Activated CD4-positive, alpha-beta T cell treated with anti-CD3 and anti-CD28 coated beads, Interleukin-2, amount 10 ng/mL, durations not matched to agents 24 days and 14 days (primary cell): Measurements from ENCODE around the gene FAM9A. TPM values are rescaled to one million over a fixed set of nuclear protein-coding genes. Genes with fewer than 3 reads are reported as not detected.
A peak's percentile ranks its signal among the peaks of the same experiment; 100 is the strongest.
"Not testable (repeated sequence)": the region's sequence is repeated elsewhere in the genome, so short reads cannot be mapped to it uniquely, and the experiment has no call there.

Experiments
- DNase-seq: peaks from one replicate; pipeline ENCODE4 v3.0.0; 2022
- H3K27ac Mint-ChIP-seq: one replicate; pipeline ENCODE4 v1.8.0; 2022; ENCODE audit warnings: mild to moderate bottlenecking, mixed read lengths
- H3K27me3 Mint-ChIP-seq: one replicate; pipeline ENCODE4 v1.8.0; 2022; ENCODE audit warnings: mixed read lengths
- H3K36me3 Mint-ChIP-seq: one replicate; pipeline ENCODE4 v1.8.0; 2022; ENCODE audit warnings: low read depth, mild to moderate bottlenecking, mixed read lengths
- H3K4me1 Mint-ChIP-seq: one replicate; pipeline ENCODE4 v1.8.0; 2021; ENCODE audit warnings: mixed read lengths
- H3K4me3 Mint-ChIP-seq: one replicate; pipeline ENCODE4 v1.8.0; 2022; ENCODE audit warnings: mild to moderate bottlenecking, moderate library complexity, mixed read lengths
- H3K9me3 Mint-ChIP-seq: one replicate; pipeline ENCODE4 v1.8.0; 2021; ENCODE audit warnings: mixed read lengths
- intact Hi-C: fragments of 100-400 bp; cut with micrococcal nuclease; formaldehyde crosslinking; loops from one replicate; pipeline ENCODE4 v1.15.1; 2023
- total RNA-seq: library from RNA; stranded (reverse); gene quantifications from 2 replicates; pipeline ENCODE4 v1.2.3, GENCODE V29; 2022

FAM9A gene
- total RNA-seq, 1 donor from 2014 or later = not detected

DNA sequence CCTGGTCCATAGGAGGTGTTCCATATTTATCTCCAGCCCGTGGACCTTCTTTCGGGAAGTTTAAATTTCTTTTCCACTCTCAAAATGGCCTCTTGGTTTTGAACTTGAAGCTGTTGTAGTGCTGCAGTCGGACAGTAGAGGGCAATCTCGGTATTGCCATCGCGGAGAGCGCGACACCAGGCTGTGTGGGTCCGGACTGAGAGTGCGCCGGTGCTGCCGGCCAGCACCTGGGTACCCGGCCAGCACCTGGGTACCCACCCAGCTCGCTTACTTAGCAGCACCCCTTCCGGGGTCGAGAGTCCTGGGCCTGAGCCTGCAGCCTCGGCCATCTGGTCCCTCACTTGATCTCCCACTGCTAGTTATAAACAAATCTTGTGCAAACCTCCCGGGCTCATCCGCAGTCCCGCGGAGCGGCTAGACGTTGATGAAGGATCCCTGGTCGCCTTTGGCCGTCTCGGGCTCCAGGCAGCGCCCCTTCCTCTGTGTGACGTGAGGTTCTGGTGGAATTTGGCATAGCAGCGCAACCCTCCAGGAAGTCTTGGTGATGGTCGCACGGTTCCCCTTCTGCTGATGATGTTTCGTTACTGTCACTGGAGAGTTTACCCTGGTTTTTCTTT lies 18.0 kb downstream of the FAM9A start:
- H3K4me3 Mint-ChIP-seq = peak overlapping the region; percentile 32
- DNase-seq = peak; percentile 74
- intact Hi-C loops = loop anchor here (1.0 kb wide), 1 partner anchor 32 kb away; no protein-coding TSS in a partner anchor
- no peaks in the 10 kb centered on the region for H3K9me3 Mint-ChIP-seq
- peaks cover 2% of the 10 kb centered on the region for H3K4me1 Mint-ChIP-seq
- H3K27ac Mint-ChIP-seq = no peak overlapping the region
- H3K27me3 Mint-ChIP-seq = no peaks in the 10 kb centered on the region
- no peaks in the 10 kb centered on the region for H3K36me3 Mint-ChIP-seq

DNA sequence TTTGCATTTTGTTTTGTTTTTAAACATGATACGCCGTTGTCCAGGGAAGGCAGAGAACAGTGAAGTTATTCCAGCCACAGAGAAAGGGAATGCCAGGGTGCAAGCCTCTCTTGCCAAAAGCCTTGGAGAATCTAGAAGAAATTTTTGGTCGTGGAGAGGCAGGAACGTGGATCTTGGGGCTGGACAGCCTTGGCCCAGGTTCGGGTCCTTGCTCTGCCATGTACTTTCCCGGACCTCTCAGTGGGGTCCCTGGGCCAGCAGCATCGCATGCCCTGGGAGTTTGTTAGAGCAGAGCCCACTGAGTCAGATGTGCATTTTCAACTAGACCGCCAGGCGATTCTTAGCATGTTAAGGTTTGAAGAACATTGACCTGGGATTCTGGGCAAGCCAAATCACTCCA lies 18.6 kb downstream of the FAM9A start:
- intact Hi-C loops = no loop called here

DNA sequence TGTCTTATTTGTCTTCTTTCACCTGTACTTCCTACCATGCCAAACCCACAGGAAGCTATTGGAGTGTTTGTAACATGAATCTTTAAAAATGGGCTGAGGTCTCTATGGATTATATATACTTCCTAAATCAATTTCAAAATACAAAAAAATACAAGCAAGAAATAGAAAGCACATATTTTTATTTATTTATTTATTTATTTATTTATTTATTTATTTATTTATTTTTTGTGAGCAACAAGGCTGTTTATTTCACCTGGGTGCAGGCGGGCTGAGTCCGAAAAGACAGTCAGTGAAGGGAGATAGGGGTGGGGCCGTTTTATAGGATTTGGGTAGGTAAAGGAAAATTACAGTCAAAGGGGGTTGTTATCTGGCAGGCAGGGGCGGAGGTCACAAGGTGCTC lies 19.3 kb downstream of the FAM9A start:
- intact Hi-C loops, H3K9me3 Mint-ChIP-seq, DNase-seq, H3K4me3 Mint-ChIP-seq, H3K27ac Mint-ChIP-seq, H3K27me3 Mint-ChIP-seq, H3K4me1 Mint-ChIP-seq, H3K36me3 Mint-ChIP-seq: not testable (repeated sequence)

More for the DNA sequence above, 18.6 kb downstream of the FAM9A start:
- DNase-seq = no peak
- no peaks in the 10 kb centered on the region for H3K9me3 Mint-ChIP-seq
- H3K27me3 Mint-ChIP-seq = no peaks in the 10 kb centered on the region
- H3K4me3 Mint-ChIP-seq = no peak overlapping the region
- H3K36me3 Mint-ChIP-seq = no peaks in the 10 kb centered on the region
- H3K27ac Mint-ChIP-seq = no peak overlapping the region
- H3K4me1 Mint-ChIP-seq = peaks cover 2% of the 10 kb centered on the region

DNA sequence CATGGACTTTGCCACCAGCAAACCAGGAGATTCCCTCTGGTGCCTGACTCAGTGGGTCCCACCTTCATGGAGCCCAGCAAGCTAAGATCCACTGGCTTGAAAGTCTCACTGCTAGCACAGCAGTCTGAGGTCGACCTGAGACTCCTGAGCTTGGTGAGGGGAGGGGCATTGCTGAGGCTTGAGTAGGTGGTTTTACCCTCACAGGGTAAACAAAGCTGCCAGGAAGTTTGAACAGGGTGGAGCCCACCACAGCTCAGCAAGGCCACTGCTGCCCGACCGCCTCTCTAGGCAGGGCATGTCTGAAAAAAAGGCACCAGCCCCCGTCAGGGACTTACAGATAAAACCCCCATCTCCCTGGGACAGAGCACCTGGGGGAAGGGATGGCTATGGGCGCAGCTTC lies 28.1 kb downstream of the FAM9A start:
- intact Hi-C loops = no loop called here
- H3K4me3 Mint-ChIP-seq = no peak overlapping the region
- no peak overlapping the region for H3K27ac Mint-ChIP-seq
- H3K27me3 Mint-ChIP-seq = peaks cover 10% of the 10 kb centered on the region
- no peaks in the 10 kb centered on the region for H3K36me3 Mint-ChIP-seq
- no peaks in the 10 kb centered on the region for H3K9me3 Mint-ChIP-seq
- no peaks in the 10 kb centered on the region for H3K4me1 Mint-ChIP-seq
- no peak for DNase-seq

DNA sequence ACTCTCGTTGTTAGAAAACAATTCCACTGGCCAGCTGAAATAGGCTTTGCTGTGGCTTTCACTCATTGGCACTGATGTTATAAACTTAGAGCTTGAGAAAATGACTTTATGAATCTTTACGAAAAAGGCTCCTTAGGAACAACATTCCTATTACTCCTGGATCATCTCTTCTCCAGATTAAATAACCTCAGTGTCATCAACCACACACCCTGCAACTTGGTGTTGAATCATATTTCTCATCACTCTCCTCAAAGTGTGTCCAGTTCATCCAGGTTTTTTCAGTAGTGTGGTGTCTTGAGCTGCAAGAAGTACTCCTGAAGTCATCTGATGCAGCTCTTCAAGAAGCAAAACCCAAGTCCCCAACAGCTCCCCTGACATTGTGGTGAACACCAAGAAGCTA lies 41.2 kb downstream of the FAM9A start:
- H3K27me3 Mint-ChIP-seq = peaks cover 5% of the 10 kb centered on the region

DNA sequence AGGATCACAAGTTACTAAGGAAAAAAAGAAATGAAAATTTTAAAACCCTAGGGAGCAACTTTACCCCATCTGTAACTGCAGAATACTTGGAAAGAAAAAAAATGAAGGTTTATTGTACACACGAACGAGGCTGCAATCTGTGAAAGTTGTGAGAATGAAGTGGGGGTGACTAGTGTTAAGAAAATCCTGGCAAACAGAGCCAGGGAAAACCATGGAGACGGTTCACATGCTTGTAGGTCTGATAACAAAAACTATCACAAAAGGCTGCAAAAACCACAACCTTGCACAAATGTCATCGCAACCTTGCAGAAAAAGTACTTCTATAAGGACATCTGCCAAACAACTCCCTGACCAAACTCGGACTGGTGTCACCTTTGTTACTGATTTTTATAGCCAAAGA lies 42.5 kb downstream of the FAM9A start:
- H3K27me3 Mint-ChIP-seq, DNase-seq, intact Hi-C loops, H3K9me3 Mint-ChIP-seq, H3K27ac Mint-ChIP-seq, H3K4me3 Mint-ChIP-seq, H3K36me3 Mint-ChIP-seq, H3K4me1 Mint-ChIP-seq: not testable (repeated sequence)

More for the DNA sequence above, 41.2 kb downstream of the FAM9A start:
- H3K4me3 Mint-ChIP-seq = no peak overlapping the region
- H3K9me3 Mint-ChIP-seq = no peaks in the 10 kb centered on the region
- intact Hi-C loops = no loop called here
- H3K36me3 Mint-ChIP-seq = no peaks in the 10 kb centered on the region
- H3K27ac Mint-ChIP-seq = no peak overlapping the region
- no peak for DNase-seq
- H3K4me1 Mint-ChIP-seq = no peaks in the 10 kb centered on the region

DNA sequence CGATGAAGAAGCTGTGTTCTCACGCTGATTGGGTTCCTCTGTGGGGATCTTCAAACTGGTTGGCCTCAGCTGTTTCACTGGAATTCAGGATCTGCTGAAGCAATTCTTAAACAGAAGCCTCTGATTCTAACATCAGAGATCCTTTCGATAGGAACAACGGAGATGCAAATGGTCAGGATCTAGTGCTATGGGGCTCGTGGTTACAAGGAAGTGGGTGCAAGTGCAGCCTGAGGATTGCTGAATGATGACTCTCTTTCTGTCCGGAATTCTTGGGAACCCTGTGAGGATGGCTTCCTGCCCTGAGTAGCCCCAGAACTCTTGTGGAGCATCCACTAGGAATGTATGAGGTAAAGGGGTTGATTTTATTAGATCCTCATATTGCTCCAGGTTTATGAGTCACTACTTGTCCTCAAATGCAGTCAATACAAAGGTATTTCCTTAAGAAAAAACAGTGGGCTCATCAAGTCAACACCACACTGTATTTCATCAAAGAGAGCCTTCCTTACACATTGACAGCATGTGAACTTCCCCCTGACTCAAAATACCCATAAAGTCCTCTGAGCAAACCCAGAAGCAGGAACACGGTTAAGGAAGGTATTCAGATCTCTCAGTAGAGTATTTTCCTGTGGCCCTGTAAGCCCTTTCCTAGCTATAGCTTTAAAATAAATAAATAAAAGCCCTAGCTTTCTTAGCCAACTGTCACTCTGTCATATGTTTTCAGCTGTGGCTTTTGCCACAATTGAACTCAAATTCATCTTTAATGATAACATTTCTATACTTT lies 43.4 kb downstream of the FAM9A start:
- H3K27me3 Mint-ChIP-seq, H3K9me3 Mint-ChIP-seq, intact Hi-C loops, H3K4me3 Mint-ChIP-seq, H3K36me3 Mint-ChIP-seq, H3K27ac Mint-ChIP-seq, H3K4me1 Mint-ChIP-seq, DNase-seq: not testable (repeated sequence)

DNA sequence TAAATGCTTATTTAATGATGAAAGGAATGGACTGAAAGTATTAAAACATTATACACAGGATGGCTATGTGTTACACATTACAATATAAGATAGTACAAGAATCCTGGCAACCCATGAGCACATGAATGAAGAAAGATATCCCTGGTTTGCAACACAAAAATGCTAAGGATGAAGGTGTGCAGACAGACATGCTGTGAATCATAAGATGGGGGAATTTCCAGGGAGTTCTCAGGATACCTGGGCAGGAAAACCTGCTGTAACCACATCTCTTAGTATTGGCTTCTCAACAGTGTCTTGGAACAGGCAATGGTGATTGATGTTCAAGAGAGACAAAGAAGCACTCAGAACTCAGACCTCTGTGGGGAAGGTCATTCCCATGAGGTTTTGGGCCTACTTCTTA lies 45.4 kb downstream of the FAM9A start:
- intact Hi-C loops = no loop called here
- H3K4me1 Mint-ChIP-seq = no peaks in the 10 kb centered on the region
- no peaks in the 10 kb centered on the region for H3K9me3 Mint-ChIP-seq
- H3K27ac Mint-ChIP-seq = no peak overlapping the region
- no peaks in the 10 kb centered on the region for H3K36me3 Mint-ChIP-seq
- no peak for DNase-seq
- H3K27me3 Mint-ChIP-seq = no peaks in the 10 kb centered on the region
- H3K4me3 Mint-ChIP-seq = no peak overlapping the region

DNA sequence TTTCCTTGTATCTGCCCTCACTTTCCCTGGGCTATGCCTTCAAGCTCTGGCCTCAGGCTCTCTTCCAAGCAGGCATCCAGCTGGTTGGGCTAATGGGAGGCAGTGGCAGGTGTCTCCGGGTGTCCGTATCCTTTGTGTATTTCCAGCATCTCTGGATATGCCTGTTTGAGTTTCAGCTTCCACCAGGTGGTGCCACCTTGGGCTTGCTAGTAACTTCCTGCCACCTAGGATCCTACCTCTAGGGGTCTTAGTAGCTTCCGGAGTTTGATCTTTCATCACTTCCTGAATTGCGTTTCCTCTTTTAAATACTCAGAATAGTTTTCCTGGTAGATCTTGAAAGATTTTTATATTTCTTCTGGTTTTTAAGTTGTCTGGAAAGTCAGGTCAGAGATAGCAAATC lies 46.1 kb downstream of the FAM9A start:
- Mint-ChIP-seq H3K4me1 (no peaks in the 10 kb centered on the region), H3K4me3 (no peak overlapping the region), H3K9me3 (no peaks in the 10 kb centered on the region), H3K27me3 (no peaks in the 10 kb centered on the region), H3K27ac (no peak overlapping the region), H3K36me3 (no peaks in the 10 kb centered on the region)
- intact Hi-C loops = no loop called here
- no peak for DNase-seq

DNA sequence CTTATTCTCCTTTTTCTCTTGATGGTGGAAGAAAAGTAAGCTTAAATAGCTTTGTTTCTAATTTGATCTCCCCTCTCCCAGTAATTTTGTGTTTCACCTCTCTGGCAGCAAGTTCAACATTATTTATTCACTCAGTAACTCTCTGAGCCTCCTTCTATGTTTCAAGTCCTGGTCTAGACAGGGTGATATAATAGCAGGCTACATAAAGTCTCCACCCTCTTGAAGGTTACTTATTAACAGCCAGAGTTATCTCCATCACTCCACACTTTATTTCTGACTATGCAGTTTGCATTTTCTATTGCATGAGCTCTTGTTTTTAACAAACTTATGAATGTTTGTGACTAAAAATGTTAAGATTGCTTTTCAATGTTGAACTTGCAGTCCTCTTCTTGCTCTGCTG lies 51.5 kb downstream of the FAM9A start:
- Mint-ChIP-seq H3K4me3 (no peak overlapping the region), H3K36me3 (no peaks in the 10 kb centered on the region), H3K4me1 (peaks cover 1% of the 10 kb centered on the region), H3K27ac (no peak overlapping the region), H3K9me3 (no peaks in the 10 kb centered on the region), H3K27me3 (peaks cover 6% of the 10 kb centered on the region)
- DNase-seq = no peak
- intact Hi-C loops = loop anchor here (5.0 kb wide), 1 partner anchor 63 kb away; no protein-coding TSS in a partner anchor

DNA sequence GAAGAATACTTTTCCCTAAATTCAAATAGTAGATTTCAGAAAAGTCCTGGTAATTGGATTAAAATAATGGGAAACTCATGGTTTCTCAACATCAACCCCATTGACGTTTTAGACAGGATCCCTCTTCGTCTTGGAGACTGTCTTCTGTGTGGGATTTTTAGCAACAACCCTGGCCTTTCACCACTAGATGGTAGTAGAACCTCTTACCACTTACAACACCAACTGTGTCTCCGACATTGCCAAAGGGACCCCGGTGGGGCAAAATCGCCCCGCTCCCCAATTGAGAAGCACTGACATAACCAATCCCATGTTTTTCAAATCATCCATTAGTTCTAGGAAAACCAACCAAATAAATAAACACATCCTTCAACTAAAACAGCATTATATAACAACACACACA lies 52.3 kb downstream of the FAM9A start:
- Mint-ChIP-seq H3K27ac (no peak overlapping the region), H3K27me3 (peaks cover 6% of the 10 kb centered on the region), H3K36me3 (no peaks in the 10 kb centered on the region), H3K9me3 (no peaks in the 10 kb centered on the region), H3K4me3 (no peak overlapping the region), H3K4me1 (peaks cover 1% of the 10 kb centered on the region)
- intact Hi-C loops = no loop called here
- peak; percentile 52 for DNase-seq

DNA sequence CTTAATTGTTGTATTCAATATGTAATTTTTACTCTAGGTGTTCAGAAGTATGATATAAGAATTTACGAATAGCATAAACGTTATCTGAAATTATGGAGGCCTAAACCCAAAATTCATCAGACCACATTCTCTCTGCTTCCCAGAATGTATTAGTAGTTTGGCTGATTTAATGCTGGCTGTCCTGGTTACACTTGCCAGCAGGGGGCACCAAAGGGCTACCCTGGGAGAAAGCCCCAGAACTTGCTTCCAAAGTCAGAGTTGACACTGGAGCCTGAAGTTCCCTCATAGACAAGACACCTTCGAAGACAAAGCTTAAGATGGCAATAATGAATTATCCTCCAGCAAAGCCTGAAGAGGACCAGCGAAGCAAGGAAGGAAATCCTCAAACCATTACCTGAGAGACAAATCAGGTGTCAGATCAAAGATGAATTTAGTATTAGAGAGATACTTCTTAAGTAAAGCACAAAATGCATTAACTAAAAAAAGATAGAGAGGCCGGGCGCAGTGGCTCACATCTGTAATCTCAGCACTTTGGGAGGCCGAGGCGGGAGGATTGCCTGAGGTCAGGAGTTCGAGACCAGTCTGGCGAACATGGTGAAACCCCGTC lies 58.0 kb downstream of the FAM9A start:
- Mint-ChIP-seq H3K9me3 (no peaks in the 10 kb centered on the region), H3K36me3 (no peaks in the 10 kb centered on the region), H3K4me3 (no peak overlapping the region), H3K27ac (no peak overlapping the region), H3K4me1 (no peaks in the 10 kb centered on the region), H3K27me3 (no peaks in the 10 kb centered on the region)
- peak; percentile 81 for DNase-seq
- intact Hi-C loops = no loop called here

DNA sequence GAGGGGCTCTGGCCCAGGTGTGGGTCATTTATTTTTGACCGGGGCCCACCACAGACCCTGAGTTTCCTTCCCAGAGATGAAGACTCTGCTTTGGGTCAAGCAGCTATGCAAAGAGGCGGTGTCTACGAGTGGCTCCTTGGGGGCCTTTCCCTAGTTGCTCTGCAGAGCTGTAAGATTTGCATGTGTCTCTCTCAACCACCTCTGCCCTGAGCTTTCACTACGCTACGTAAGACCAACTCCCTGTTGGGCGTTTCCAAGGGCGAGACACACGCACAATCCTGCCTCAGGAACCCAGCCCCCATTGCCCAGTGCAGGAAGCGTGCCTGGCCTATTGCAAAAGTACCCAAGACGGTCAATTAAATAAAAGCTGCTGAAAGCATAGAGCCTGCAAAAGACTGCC lies 59.2 kb downstream of the FAM9A start:
- DNase-seq = no peak
- Mint-ChIP-seq H3K27ac (no peak overlapping the region), H3K9me3 (no peaks in the 10 kb centered on the region), H3K4me3 (no peak overlapping the region), H3K27me3 (no peaks in the 10 kb centered on the region), H3K36me3 (no peaks in the 10 kb centered on the region), H3K4me1 (no peaks in the 10 kb centered on the region)
- intact Hi-C loops = no loop called here
